Large intestine (tissue), 3 donors: Measurements from ENCODE around the gene PYCARD. TPM values are rescaled to one million over a fixed set of nuclear protein-coding genes. Genes with fewer than 3 reads are reported as not detected.

Experiments used
- DNase-seq, 2 donors: peaks; one replicate each; pipeline versions ENCODE4 v3.0.0 to v3.0.0-alpha.2; 2013
- H3K27ac ChIP-seq: one replicate; pipeline ENCODE4 v1.5.1; 2013; ENCODE audit warnings: low read length
- H3K27me3 ChIP-seq: 2 replicates; pipeline ENCODE4 v1.6.1; 2013; ENCODE audit warnings: low read length; ENCODE audit not compliant: control insufficient read depth, insufficient read depth
- H3K36me3 ChIP-seq: 2 replicates; pipeline ENCODE4 v1.6.1; 2013; ENCODE audit warnings: low read length; ENCODE audit not compliant: control insufficient read depth, insufficient read depth
- H3K4me1 ChIP-seq: one replicate; pipeline ENCODE4 v1.6.1; 2013; ENCODE audit warnings: low read length; ENCODE audit not compliant: control insufficient read depth, insufficient read depth
- H3K4me3 ChIP-seq: one replicate; pipeline ENCODE4 v1.5.1; 2013; ENCODE audit warnings: low read length
- H3K9me3 ChIP-seq: one replicate; pipeline ENCODE4 v1.6.1; 2013; ENCODE audit warnings: mild to moderate bottlenecking, low read depth, low read length, moderate library complexity; ENCODE audit not compliant: control insufficient read depth
- WGBS: methylation state at CpG from one replicate; pipeline ENCODE4 v1.1.5; 2013; ENCODE audit warnings: low lambda C conversion rate; ENCODE audit not compliant: insufficient coverage; 5-methylcytosine and 5-hydroxymethylcytosine counted together
- polyA plus RNA-seq: library from polyadenylated mRNA; unstranded; fragments of 120-200 nt; gene quantifications from one replicate; pipeline ENCODE4 v1.2.1, GENCODE V29; 2013

Gene PYCARD
- polyA plus RNA-seq, 1 donor = 42.4 TPM

- H3K27me3 ChIP-seq = peaks cover 51% of the 10 kb centered on the region
- no CpG with 5 or more reads among the region's 63 CpGs for WGBS
- H3K27ac ChIP-seq = no peak overlapping the region
- H3K4me1 ChIP-seq = peaks cover 25% of the 10 kb centered on the region
- DNase-seq = peak in 1 of 2 donors; percentile 72
- H3K9me3 ChIP-seq = peaks cover 8% of the 10 kb centered on the region
- peak overlapping the region; percentile 35 for H3K4me3 ChIP-seq
- no peaks in the 10 kb centered on the region for H3K36me3 ChIP-seq
Measured at GRCh38 chr16:31215287-31216162, 13.0 kb upstream of the PYCARD start.

GRCh38 chr16:31214708-31215286 is 12.2 kb upstream of the PYCARD start:
- no peak for DNase-seq
- H3K36me3 ChIP-seq = no peaks in the 10 kb centered on the region

GRCh38 chr16:31213877-31214707 is 11.5 kb upstream of the PYCARD start, which contains the start of gene TRIM72:
TSS of gene TRIM72 (plus strand) at chr16:31214119. CDS start at chr16:31214739, 620 bp downstream.
- DNase-seq = no peak
- no CpG with 5 or more reads among the region's 25 CpGs for WGBS
- Histone ChIP-seq H3K27ac (no peak within 1 kb of the TSS), H3K36me3 (no peaks in the 10 kb centered on the region), H3K4me3 (peak within 1 kb of the TSS; percentile 35), H3K27me3 (peaks cover 51% of the 10 kb centered on the region), H3K9me3 (peaks cover 8% of the 10 kb centered on the region), H3K4me1 (peaks cover 25% of the 10 kb centered on the region)

More at GRCh38 chr16:31214708-31215286, 12.2 kb upstream of the PYCARD start:
- Histone ChIP-seq H3K9me3 (peaks cover 8% of the 10 kb centered on the region), H3K4me3 (peak overlapping the region; percentile 35), H3K4me1 (peaks cover 25% of the 10 kb centered on the region), H3K27ac (no peak overlapping the region), H3K27me3 (peaks cover 51% of the 10 kb centered on the region)
- no CpG with 5 or more reads among the region's 58 CpGs for WGBS

DNA sequence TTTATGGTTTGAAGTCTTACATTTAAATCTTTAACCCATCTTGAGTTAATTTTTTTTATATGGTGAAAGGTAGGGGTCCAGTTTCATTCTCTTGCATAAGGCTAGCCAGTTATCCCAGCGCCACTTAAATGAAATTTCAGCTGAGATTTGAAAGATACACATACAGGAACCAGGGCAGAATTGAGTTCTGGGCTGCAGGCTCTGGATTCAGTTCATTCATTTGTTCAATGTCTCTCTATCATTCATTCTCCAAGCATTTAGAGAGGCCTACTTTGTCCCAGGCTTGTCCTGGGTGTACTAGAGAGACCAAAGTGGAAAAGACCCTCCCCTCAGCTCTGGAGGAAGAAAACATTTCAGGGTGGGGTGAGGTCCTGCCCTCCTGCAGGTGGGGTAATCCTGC is 10.8 kb upstream of the PYCARD start:
- Histone ChIP-seq H3K9me3 (peaks cover 8% of the 10 kb centered on the region), H3K27me3 (peaks cover 47% of the 10 kb centered on the region), H3K4me3 (no peak overlapping the region), H3K36me3 (no peaks in the 10 kb centered on the region), H3K4me1 (peaks cover 30% of the 10 kb centered on the region), H3K27ac (no peak overlapping the region)
- no peak for DNase-seq
- no CpG with 5 or more reads among the region's 1 CpG for WGBS

GRCh38 chr16:31206776-31207175 is 4.2 kb upstream of the PYCARD start:
- no peak overlapping the region for H3K4me3 ChIP-seq
- no CpG with 5 or more reads among the region's 6 CpGs for WGBS

DNA sequence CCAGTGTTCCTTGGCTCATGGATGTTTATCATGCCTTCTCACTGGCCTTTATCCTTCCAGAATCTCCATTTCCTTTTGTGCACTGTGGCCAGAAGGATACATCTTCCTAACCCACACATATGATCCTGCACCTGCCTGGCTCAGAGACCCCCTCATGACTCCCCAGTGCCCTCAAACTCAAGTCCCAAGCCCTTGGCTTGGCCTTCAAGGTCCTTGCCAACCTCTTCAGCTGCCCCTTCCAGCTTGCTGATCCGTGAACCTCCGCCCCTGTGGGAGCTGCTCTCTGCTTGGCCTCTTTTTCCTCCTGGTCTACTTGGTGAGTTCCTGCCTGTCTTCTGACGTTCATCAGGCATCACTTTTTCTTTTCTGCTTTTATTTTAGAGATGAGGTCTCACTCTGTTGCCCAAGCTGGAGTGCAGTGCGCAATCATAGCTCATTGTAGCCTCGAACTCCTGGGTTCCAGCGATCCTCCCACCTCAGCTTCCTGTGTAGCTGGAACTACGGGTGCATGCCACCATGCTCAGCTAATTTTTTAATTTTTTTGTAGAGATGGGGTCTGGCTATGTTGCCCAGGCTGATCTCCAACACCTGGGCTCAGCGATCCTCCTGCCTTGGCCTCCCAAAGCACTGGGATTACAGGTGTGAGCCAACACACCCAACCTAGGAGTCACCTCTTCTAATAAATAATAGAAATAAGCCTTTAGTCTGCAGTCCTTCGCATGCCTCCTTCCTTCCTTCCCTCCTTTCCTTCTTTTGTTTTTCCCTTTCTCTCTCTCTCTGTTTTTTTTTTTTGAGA is 2.5 kb upstream of the PYCARD start:
- Histone ChIP-seq H3K27me3 (no peaks in the 10 kb centered on the region), H3K4me1 (peaks cover 43% of the 10 kb centered on the region), H3K4me3 (no peak overlapping the region), H3K9me3 (no peaks in the 10 kb centered on the region), H3K27ac (no peak overlapping the region), H3K36me3 (no peaks in the 10 kb centered on the region)
- no peak for DNase-seq
- WGBS = 93% methylated on average over 2 of the region's 9 CpGs

More at GRCh38 chr16:31206776-31207175, 4.2 kb upstream of the PYCARD start:
- Histone ChIP-seq H3K9me3 (no peaks in the 10 kb centered on the region), H3K27ac (no peak overlapping the region), H3K36me3 (no peaks in the 10 kb centered on the region), H3K4me1 (peaks cover 29% of the 10 kb centered on the region), H3K27me3 (no peaks in the 10 kb centered on the region)
- peak in 1 of 2 donors; percentile 46 for DNase-seq

GRCh38 chr16:31201582-31202413 is 762 bp downstream of the PYCARD start:
- Histone ChIP-seq H3K27me3 (no peaks in the 10 kb centered on the region), H3K36me3 (peaks cover 12% of the 10 kb centered on the region), H3K9me3 (no peaks in the 10 kb centered on the region), H3K4me1 (peaks cover 27% of the 10 kb centered on the region), H3K27ac (peak overlapping the region; percentile 42), H3K4me3 (peak overlapping the region; percentile 65)
- no CpG with 5 or more reads among the region's 35 CpGs for WGBS
- DNase-seq = peak in 1 of 2 donors; percentile 81

DNA sequence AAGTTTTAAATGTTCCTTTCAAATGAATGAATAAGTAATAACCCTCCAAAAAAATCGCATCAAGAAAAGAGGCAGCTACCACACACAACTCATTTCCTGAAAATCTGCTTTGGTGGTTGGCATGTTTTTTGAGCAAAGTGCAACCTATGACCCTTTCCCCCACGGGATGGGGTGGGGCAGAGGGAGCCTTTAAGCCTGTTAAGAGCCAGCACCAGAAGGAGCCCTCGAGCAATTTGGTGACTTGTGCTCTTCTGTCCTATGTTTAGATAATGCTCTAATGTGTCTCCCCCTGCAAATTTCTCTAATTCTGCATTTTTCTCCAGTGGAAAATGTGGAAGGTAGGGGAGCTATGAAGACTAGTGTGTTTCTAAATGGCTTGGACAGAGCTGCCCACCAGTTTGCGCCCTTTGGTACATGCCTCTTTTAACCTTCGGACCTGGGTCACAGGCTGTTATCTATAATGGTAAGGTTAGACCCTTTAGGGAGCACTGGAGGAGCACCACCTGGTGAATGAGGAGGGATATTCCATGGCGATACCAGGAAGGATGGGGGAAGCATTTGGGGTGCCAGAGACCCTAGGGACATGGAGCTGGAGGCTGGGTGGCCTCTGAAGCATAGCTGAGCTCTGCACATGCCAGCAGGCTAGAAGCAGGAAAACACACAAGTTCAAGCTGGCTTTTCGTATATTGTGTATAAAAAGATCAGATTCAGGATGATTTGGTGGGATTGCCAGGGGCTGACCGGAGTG is 1.6 kb downstream of the PYCARD start:
- H3K27me3 ChIP-seq = no peaks in the 10 kb centered on the region
- H3K9me3 ChIP-seq = no peaks in the 10 kb centered on the region
- H3K4me3 ChIP-seq = peak overlapping the region; percentile 65
- WGBS = no CpG with 5 or more reads among the region's 8 CpGs
- DNase-seq = peak in 1 of 2 donors; percentile 53
- peaks cover 22% of the 10 kb centered on the region for H3K4me1 ChIP-seq
- peak overlapping the region; percentile 16 for H3K27ac ChIP-seq
- peaks cover 19% of the 10 kb centered on the region for H3K36me3 ChIP-seq
